ENCODE results near the gene CNIH3. TPM values are rescaled to one million over a fixed set of nuclear protein-coding genes. Genes with fewer than 3 reads are reported as not detected.
"Not testable (repeated sequence)": the region's sequence is repeated elsewhere in the genome, so short reads cannot be mapped to it uniquely, and the experiment has no call there.

The CNIH3 gene
- total and polyA plus RNA-seq, 2 donors (not counting 1 experiment from before 2014, with no cell fraction given): 3.7 to 28.1 TPM

GRCh38 chr1:224710196-224710595 is 94.1 kb downstream of the CNIH3 start:
- Histone ChIP-seq H4K20me1 (ENCODE audit: control insufficient read depth, extremely low read depth, insufficient read depth, low read length) (no peaks in the 10 kb centered on the region), H3K36me3 (ENCODE audit: control insufficient read depth, insufficient read depth, low read length) (no peaks in the 10 kb centered on the region), H3K4me2 (ENCODE audit: extremely low read depth, insufficient read depth, low read length) (no peak overlapping the region), H3K79me2 (ENCODE audit: control insufficient read depth, insufficient read depth, low read length) (no peaks in the 10 kb centered on the region), H3K27ac (ENCODE audit: insufficient read depth, low read length) (no peak overlapping the region), H3K4me1 (ENCODE audit: control insufficient read depth, extremely low read depth, insufficient read depth, low read length) (peaks cover 4% of the 10 kb centered on the region), H2AFZ (ENCODE audit: low read length) (no peak overlapping the region), H3K9me3 (ENCODE audit: control insufficient read depth, insufficient read depth, low read depth, low read length) (no peaks in the 10 kb centered on the region), H3K4me3 (replicated peaks in 1 of 4; ENCODE audit: control extremely low read depth in 1 of 4, insufficient read depth in 1 of 4, low read depth in 3 of 4, low read length in 4 of 4) (no peak overlapping the region), H3K9ac (ENCODE audit: insufficient read depth, low read length) (no peak overlapping the region), H3K27me3 (ENCODE audit: control insufficient read depth, insufficient read depth, low read length) (no peaks in the 10 kb centered on the region)
- TF ChIP-seq EZH2 (IDR thresholded peaks at IDR 0.05; ENCODE audit: low read length, missing control alignments) (no peak), CTCF (conservative IDR thresholded peaks at IDR 0.05 in 1 of 2, IDR thresholded peaks at IDR 0.05 in 1 of 2; ENCODE audit: low read depth in 1 of 2, low read length in 2 of 2) (no peak)
- peak; percentile 40 to 68 for DNase-seq (ENCODE audit: low read depth in 2 of 2)

GRCh38 chr1:224711231-224711756 is 95.2 kb downstream of the CNIH3 start:
- not testable (repeated sequence) for H4K20me1 ChIP-seq (ENCODE audit: control insufficient read depth, extremely low read depth, insufficient read depth, low read length); H3K4me1 ChIP-seq (ENCODE audit: control insufficient read depth, extremely low read depth, insufficient read depth, low read length); H3K27ac ChIP-seq (ENCODE audit: insufficient read depth, low read length); H3K4me3 ChIP-seq (replicated peaks in 1 of 4; ENCODE audit: control extremely low read depth in 1 of 4, insufficient read depth in 1 of 4, low read depth in 3 of 4, low read length in 4 of 4); DNase-seq (ENCODE audit: low read depth in 2 of 2); H3K4me2 ChIP-seq (ENCODE audit: extremely low read depth, insufficient read depth, low read length); H3K9me3 ChIP-seq (ENCODE audit: control insufficient read depth, insufficient read depth, low read depth, low read length); H3K79me2 ChIP-seq (ENCODE audit: control insufficient read depth, insufficient read depth, low read length); H3K36me3 ChIP-seq (ENCODE audit: control insufficient read depth, insufficient read depth, low read length); H3K9ac ChIP-seq (ENCODE audit: insufficient read depth, low read length); H2AFZ ChIP-seq (ENCODE audit: low read length); H3K27me3 ChIP-seq (ENCODE audit: control insufficient read depth, insufficient read depth, low read length)

- Histone ChIP-seq H3K9me3 (ENCODE audit: control insufficient read depth, insufficient read depth, low read depth, low read length) (no peaks in the 10 kb centered on the region), H3K36me3 (ENCODE audit: control insufficient read depth, insufficient read depth, low read length) (no peaks in the 10 kb centered on the region), H3K9ac (ENCODE audit: insufficient read depth, low read length) (no peak overlapping the region), H3K4me1 (ENCODE audit: control insufficient read depth, extremely low read depth, insufficient read depth, low read length) (peaks cover 4% of the 10 kb centered on the region), H2AFZ (ENCODE audit: low read length) (no peak overlapping the region), H4K20me1 (ENCODE audit: control insufficient read depth, extremely low read depth, insufficient read depth, low read length) (no peaks in the 10 kb centered on the region), H3K27ac (ENCODE audit: insufficient read depth, low read length) (no peak overlapping the region), H3K79me2 (ENCODE audit: control insufficient read depth, insufficient read depth, low read length) (no peaks in the 10 kb centered on the region), H3K4me2 (ENCODE audit: extremely low read depth, insufficient read depth, low read length) (no peak overlapping the region), H3K4me3 (replicated peaks in 1 of 4; ENCODE audit: control extremely low read depth in 1 of 4, insufficient read depth in 1 of 4, low read depth in 3 of 4, low read length in 4 of 4) (no peak overlapping the region), H3K27me3 (ENCODE audit: control insufficient read depth, insufficient read depth, low read length) (no peaks in the 10 kb centered on the region)
- DNase-seq (ENCODE audit: low read depth in 2 of 2): no peak
- no peak for TF ChIP-seq EZH2 (IDR thresholded peaks at IDR 0.05; ENCODE audit: low read length, missing control alignments)
- no peak for TF ChIP-seq CTCF (conservative IDR thresholded peaks at IDR 0.05 in 1 of 2, IDR thresholded peaks at IDR 0.05 in 1 of 2; ENCODE audit: low read depth in 1 of 2, low read length in 2 of 2)
These were observed 95.8 kb downstream of the CNIH3 start for GRCh38 chr1:224711876-224712275.

All from fibroblast of lung (primary cell).